ENCODE results near the gene ADCY4.

DNA sequence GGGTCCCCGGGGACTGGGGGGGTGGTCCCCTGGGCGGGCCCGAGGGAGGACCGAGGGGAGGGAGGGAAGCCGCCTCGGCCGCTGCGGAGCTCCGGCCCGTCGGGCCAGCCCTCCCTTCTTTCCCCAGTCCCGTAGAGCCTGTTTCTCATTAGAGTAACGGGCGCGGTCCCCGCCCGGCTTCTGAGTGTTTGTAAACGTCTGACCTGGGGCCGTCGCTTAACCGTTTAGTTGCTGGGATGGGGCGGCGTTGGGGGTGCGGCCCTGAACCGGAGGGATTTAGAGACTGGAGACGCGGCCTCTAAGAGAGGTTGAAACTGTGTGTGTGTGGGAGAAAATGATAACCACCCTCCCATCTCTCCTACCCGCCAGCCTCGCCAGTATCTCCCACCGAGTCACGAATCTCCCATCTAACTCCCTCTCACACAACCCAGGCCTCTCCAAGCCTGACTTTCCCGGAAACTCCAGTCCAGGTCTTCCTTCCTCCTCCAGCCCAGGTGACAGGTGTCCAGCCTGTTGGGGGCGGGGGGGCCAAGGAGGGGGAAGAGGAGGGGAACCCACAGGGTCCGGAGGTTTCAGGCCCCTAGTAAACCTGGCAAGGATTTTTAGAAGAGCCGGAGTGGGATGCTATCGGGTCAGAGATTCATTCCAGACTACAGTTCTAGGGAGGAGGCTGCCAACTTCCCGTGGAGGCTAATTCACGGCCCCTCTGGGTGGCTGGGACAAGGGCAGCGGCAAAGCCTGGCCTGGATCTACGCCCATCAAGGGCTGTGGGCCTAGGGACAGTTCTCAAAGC is 32.0 kb upstream of the ADCY4 start:
- TF ChIP-seq, protein P1, sequence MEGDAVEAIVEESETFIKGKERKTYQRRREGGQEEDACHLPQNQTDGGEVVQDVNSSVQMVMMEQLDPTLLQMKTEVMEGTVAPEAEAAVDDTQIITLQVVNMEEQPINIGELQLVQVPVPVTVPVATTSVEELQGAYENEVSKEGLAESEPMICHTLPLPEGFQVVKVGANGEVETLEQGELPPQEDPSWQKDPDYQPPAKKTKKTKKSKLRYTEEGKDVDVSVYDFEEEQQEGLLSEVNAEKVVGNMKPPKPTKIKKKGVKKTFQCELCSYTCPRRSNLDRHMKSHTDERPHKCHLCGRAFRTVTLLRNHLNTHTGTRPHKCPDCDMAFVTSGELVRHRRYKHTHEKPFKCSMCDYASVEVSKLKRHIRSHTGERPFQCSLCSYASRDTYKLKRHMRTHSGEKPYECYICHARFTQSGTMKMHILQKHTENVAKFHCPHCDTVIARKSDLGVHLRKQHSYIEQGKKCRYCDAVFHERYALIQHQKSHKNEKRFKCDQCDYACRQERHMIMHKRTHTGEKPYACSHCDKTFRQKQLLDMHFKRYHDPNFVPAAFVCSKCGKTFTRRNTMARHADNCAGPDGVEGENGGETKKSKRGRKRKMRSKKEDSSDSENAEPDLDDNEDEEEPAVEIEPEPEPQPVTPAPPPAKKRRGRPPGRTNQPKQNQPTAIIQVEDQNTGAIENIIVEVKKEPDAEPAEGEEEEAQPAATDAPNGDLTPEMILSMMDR (IDR thresholded peaks at IDR 0.05), result no peak
- TF ChIP-seq ZFX (IDR thresholded peaks at IDR 0.05; ENCODE audit: borderline replicate concordance), result no peak
